Fibroblast of lung (primary cell): Measurements from ENCODE around the gene CEBPE.

Source experiments
- CTCF ChIP-seq, 2 donors: IDR thresholded peaks in 1 of 2; conservative IDR thresholded peaks in 1 of 2; 1 replicate in 1 of 2; 2 replicates in 1 of 2; pipeline ENCODE4 v1.5.1; 2011 to 2012; ENCODE audit warnings: low read length in 2 of 2, control low read depth in 1 of 2, inconsistent platforms in 1 of 2, low read depth in 1 of 2, mild to moderate bottlenecking in 1 of 2
- EZH2 ChIP-seq: IDR thresholded peaks from 2 replicates; pipeline ENCODE4 v1.5.1; 2012; ENCODE audit warnings: low read length, control low read depth, mild to moderate bottlenecking; ENCODE audit errors: missing control alignments

- no peak for TF ChIP-seq CTCF (conservative IDR thresholded peaks at IDR 0.05 in 1 of 2, IDR thresholded peaks at IDR 0.05 in 1 of 2; ENCODE audit: low read depth in 1 of 2, low read length in 2 of 2)
- no peak for TF ChIP-seq EZH2
Measured at GRCh38 chr14:23074906-23075305, 44.1 kb downstream of the CEBPE start.
